Activated CD4-positive, alpha-beta T cell treated with anti-CD3 and anti-CD28 coated beads for 36 hours (primary cell): ENCODE measurements around the gene SREBF1. TPM values are rescaled to one million over a fixed set of nuclear protein-coding genes. Genes with fewer than 3 reads are reported as not detected.

Experiments used
- ATAC-seq: fragments of 200-7000 bp; cut with Tn5 transposase; one replicate; pipeline ENCODE4 v1.10.0; 2021; ENCODE audit warnings: mild to moderate bottlenecking, moderate library complexity
- CTCF ChIA-PET: fragments of 350-600 bp; sonication (Branson Sonifier 250); formaldehyde crosslinking; loops from one replicate; lab custom pipeline; 2021; ENCODE audit warnings: antibody characterized with exemption; lab: Charles Lee
- POLR2A ChIA-PET: fragments of 350-600 bp; sonication (Branson Sonifier 250); formaldehyde crosslinking; loops from one replicate; lab custom pipeline; 2021; ENCODE audit warnings: antibody characterized with exemption, inconsistent platforms; lab: Charles Lee
- DNase-seq: peaks from one replicate; pipeline ENCODE4 v3.0.0-alpha.2; 2020
- H3K27ac Mint-ChIP-seq: one replicate; pipeline ENCODE4 v1.8.0; 2021; ENCODE audit warnings: mixed read lengths
- H3K27me3 Mint-ChIP-seq: one replicate; pipeline ENCODE4 v1.8.0; 2021; ENCODE audit warnings: mixed read lengths
- H3K36me3 Mint-ChIP-seq: one replicate; pipeline ENCODE4 v1.8.0; 2021; ENCODE audit warnings: low read depth, mixed read lengths
- H3K4me1 Mint-ChIP-seq: one replicate; pipeline ENCODE4 v1.8.0; 2021; ENCODE audit warnings: mixed read lengths
- H3K4me3 Mint-ChIP-seq: one replicate; pipeline ENCODE4 v1.8.0; 2021; ENCODE audit warnings: mild to moderate bottlenecking, moderate library complexity, mixed read lengths
- H3K9me3 Mint-ChIP-seq: one replicate; pipeline ENCODE4 v1.8.0; 2021; ENCODE audit warnings: low read depth, mixed read lengths
- intact Hi-C, 2 experiments: fragments of 100-400 bp; cut with DNase I in 1 of 2; cut with micrococcal nuclease in 1 of 2; formaldehyde crosslinking; loops; one replicate each; pipeline versions ENCODE4 v1.14.2 to v1.15.1; 2022 to 2024; cut with DNase I, micrococcal nuclease
- total RNA-seq, 2 experiments: library from RNA; stranded (reverse); gene quantifications; one replicate each; pipeline ENCODE4 v1.2.3, GENCODE V29; 2021

Gene SREBF1
- total RNA-seq, 2 experiments from 2014 or later: 87.6 to 97.2 TPM

- Mint-ChIP-seq H3K27me3 (no peaks in the 10 kb centered on the region), H3K4me3 (no peak overlapping the region), H3K9me3 (no peaks in the 10 kb centered on the region), H3K36me3 (no peaks in the 10 kb centered on the region), H3K4me1 (peaks cover 11% of the 10 kb centered on the region), H3K27ac (no peak overlapping the region)
- DNase-seq (no peak), ATAC-seq (no peak)
- intact Hi-C loops: no loop called here
- ChIA-PET POLR2A (no interaction called here), CTCF (no interaction called here)
Measured at GRCh38 chr17:17771498-17772201, 65.1 kb downstream of the SREBF1 start.

- CTCF ChIA-PET: no interaction called here
Measured at GRCh38 chr17:17770632-17771044, 66.1 kb downstream of the SREBF1 start.

GRCh38 chr17:17769869-17770631 lies 66.7 kb downstream of the SREBF1 start:
- no peaks in the 10 kb centered on the region for H3K9me3 Mint-ChIP-seq
- peaks cover 23% of the 10 kb centered on the region for H3K4me1 Mint-ChIP-seq
- ATAC-seq: no peak
- no peak overlapping the region for H3K4me3 Mint-ChIP-seq
- H3K27me3 Mint-ChIP-seq: no peaks in the 10 kb centered on the region
- intact Hi-C loops: no loop called here
- DNase-seq: no peak
- H3K36me3 Mint-ChIP-seq: no peaks in the 10 kb centered on the region
- no peak overlapping the region for H3K27ac Mint-ChIP-seq
- ChIA-PET CTCF (no interaction called here), POLR2A (no interaction called here)

More at GRCh38 chr17:17770632-17771044, 66.1 kb downstream of the SREBF1 start:
- Mint-ChIP-seq H3K4me3 (no peak overlapping the region), H3K27me3 (no peaks in the 10 kb centered on the region), H3K4me1 (peaks cover 18% of the 10 kb centered on the region), H3K36me3 (no peaks in the 10 kb centered on the region), H3K9me3 (no peaks in the 10 kb centered on the region), H3K27ac (no peak overlapping the region)
- intact Hi-C loops: no loop called here
- POLR2A ChIA-PET: no interaction called here
- ATAC-seq: no peak
- no peak for DNase-seq

GRCh38 chr17:17768424-17769088 lies 68.2 kb downstream of the SREBF1 start:
- H3K27ac Mint-ChIP-seq: no peak overlapping the region
- ChIA-PET POLR2A (no interaction called here), CTCF (no interaction called here)
- intact Hi-C loops: no loop called here
- H3K36me3 Mint-ChIP-seq: no peaks in the 10 kb centered on the region
- peaks cover 26% of the 10 kb centered on the region for H3K4me1 Mint-ChIP-seq
- DNase-seq: no peak
- no peaks in the 10 kb centered on the region for H3K27me3 Mint-ChIP-seq
- no peak overlapping the region for H3K4me3 Mint-ChIP-seq
- no peaks in the 10 kb centered on the region for H3K9me3 Mint-ChIP-seq
- ATAC-seq: no peak

- Mint-ChIP-seq H3K4me1 (peaks cover 22% of the 10 kb centered on the region), H3K36me3 (no peaks in the 10 kb centered on the region), H3K9me3 (no peaks in the 10 kb centered on the region), H3K4me3 (no peak overlapping the region), H3K27me3 (no peaks in the 10 kb centered on the region), H3K27ac (no peak overlapping the region)
- DNase-seq (no peak), ATAC-seq (no peak)
- intact Hi-C loops: no loop called here
- POLR2A ChIA-PET: interaction anchor here (0.6 to 0.7 kb wide), 2 partner anchors 10 to 13 kb away, joined by 3 to 4 read pairs; no protein-coding TSS in a partner anchor
- CTCF ChIA-PET: interaction anchor here (0.7 kb wide), 1 partner anchor 252 kb away, joined by 3 read pairs; no protein-coding TSS in a partner anchor
Measured at GRCh38 chr17:17767887-17768418, 68.8 kb downstream of the SREBF1 start.

- H3K9me3 Mint-ChIP-seq: no peaks in the 10 kb centered on the region
- intact Hi-C loops: no loop called here
- no peak overlapping the region for H3K4me3 Mint-ChIP-seq
- ATAC-seq (no peak), DNase-seq (no peak)
- POLR2A ChIA-PET: interaction anchor here (0.6 to 0.7 kb wide), 2 partner anchors 9 to 12 kb away, joined by 3 to 4 read pairs; no protein-coding TSS in a partner anchor
- H3K4me1 Mint-ChIP-seq: peaks cover 22% of the 10 kb centered on the region
- H3K27me3 Mint-ChIP-seq: no peaks in the 10 kb centered on the region
- no peaks in the 10 kb centered on the region for H3K36me3 Mint-ChIP-seq
- CTCF ChIA-PET: interaction anchor here (0.7 kb wide), 1 partner anchor 253 kb away, joined by 3 read pairs; no protein-coding TSS in a partner anchor
- H3K27ac Mint-ChIP-seq: no peak overlapping the region
Measured at GRCh38 chr17:17767154-17767869, 69.5 kb downstream of the SREBF1 start.

- Mint-ChIP-seq H3K4me3 (no peak overlapping the region), H3K36me3 (no peaks in the 10 kb centered on the region), H3K9me3 (no peaks in the 10 kb centered on the region), H3K27ac (no peak overlapping the region), H3K4me1 (peaks cover 20% of the 10 kb centered on the region), H3K27me3 (no peaks in the 10 kb centered on the region)
- ChIA-PET POLR2A (no interaction called here), CTCF (interaction anchor here (1.4 kb wide), 1 partner anchor 11 kb away, joined by 3 read pairs; no protein-coding TSS in a partner anchor)
- DNase-seq: no peak
- intact Hi-C loops: no loop called here
- no peak for ATAC-seq
Measured at GRCh38 chr17:17766744-17767120, 70.1 kb downstream of the SREBF1 start.

GRCh38 chr17:17766077-17766743 lies 70.6 kb downstream of the SREBF1 start:
- Mint-ChIP-seq H3K27me3 (no peaks in the 10 kb centered on the region), H3K27ac (no peak overlapping the region), H3K4me3 (no peak overlapping the region), H3K9me3 (no peaks in the 10 kb centered on the region), H3K4me1 (peaks cover 20% of the 10 kb centered on the region), H3K36me3 (no peaks in the 10 kb centered on the region)
- ChIA-PET POLR2A (interaction anchor here (0.5 kb wide), 1 partner anchor 48 kb away, joined by 3 read pairs; no protein-coding TSS in a partner anchor), CTCF (interaction anchor here (0.6 to 1.4 kb wide), 2 partner anchors 11 to 1131 kb away, joined by 3 read pairs; no protein-coding TSS in a partner anchor)
- intact Hi-C loops: no loop called here
- DNase-seq (no peak), ATAC-seq (peak; percentile 52)

- ChIA-PET POLR2A (interaction anchor here (0.5 kb wide), 1 partner anchor 49 kb away, joined by 3 read pairs; no protein-coding TSS in a partner anchor), CTCF (interaction anchor here (0.6 to 1.4 kb wide), 2 partner anchors 10 to 1131 kb away, joined by 3 read pairs; no protein-coding TSS in a partner anchor)
- ATAC-seq: peak; percentile 37
- no peaks in the 10 kb centered on the region for H3K36me3 Mint-ChIP-seq
- H3K4me3 Mint-ChIP-seq: no peak overlapping the region
- intact Hi-C loops: no loop called here
- H3K27me3 Mint-ChIP-seq: no peaks in the 10 kb centered on the region
- no peak for DNase-seq
- no peaks in the 10 kb centered on the region for H3K9me3 Mint-ChIP-seq
- peaks cover 20% of the 10 kb centered on the region for H3K4me1 Mint-ChIP-seq
- no peak overlapping the region for H3K27ac Mint-ChIP-seq
Measured at GRCh38 chr17:17765359-17766076, 71.3 kb downstream of the SREBF1 start.

- Mint-ChIP-seq H3K27me3 (no peaks in the 10 kb centered on the region), H3K9me3 (no peaks in the 10 kb centered on the region), H3K4me3 (no peak overlapping the region), H3K27ac (no peak overlapping the region), H3K4me1 (peaks cover 20% of the 10 kb centered on the region), H3K36me3 (no peaks in the 10 kb centered on the region)
- ChIA-PET CTCF (interaction anchor here (1.4 kb wide), 1 partner anchor 10 kb away, joined by 3 read pairs; no protein-coding TSS in a partner anchor), POLR2A (no interaction called here)
- intact Hi-C loops: no loop called here
- DNase-seq: no peak
- no peak for ATAC-seq
Measured at GRCh38 chr17:17763734-17764133, 73.1 kb downstream of the SREBF1 start.
